Trophoblast cell (in vitro differentiated cells and primary cell): ENCODE data around the gene CCL25.
A peak's percentile ranks its signal among the peaks of the same experiment; 100 is the strongest.

Experiments used
- DNase-seq, 2 donors: peaks; one replicate each; pipeline ENCODE4 v3.0.0-alpha.2; 2016
- H2AFZ ChIP-seq: 2 replicates; pipeline ENCODE4 v1.6.1; 2013; ENCODE audit warnings: low read length, moderate library complexity, mild to moderate bottlenecking; ENCODE audit not compliant: insufficient read depth, poor library complexity
- H2AK5ac ChIP-seq: 2 replicates; pipeline ENCODE4 v1.6.1; 2013; ENCODE audit warnings: mild to moderate bottlenecking, low read length
- H2BK120ac ChIP-seq: 2 replicates; pipeline ENCODE4 v1.6.1; 2013; ENCODE audit warnings: low read length, mild to moderate bottlenecking, moderate library complexity; ENCODE audit not compliant: insufficient read depth, poor library complexity
- H2BK12ac ChIP-seq: 2 replicates; pipeline ENCODE4 v1.6.1; 2013; ENCODE audit warnings: mild to moderate bottlenecking, low read length, moderate library complexity
- H2BK5ac ChIP-seq: 2 replicates; pipeline ENCODE4 v1.6.1; 2013; ENCODE audit warnings: low read length, low read depth, moderate library complexity, mild to moderate bottlenecking; ENCODE audit not compliant: poor library complexity
- H3K14ac ChIP-seq: 2 replicates; pipeline ENCODE4 v1.6.1; 2013; ENCODE audit warnings: mild to moderate bottlenecking, low read length
- H3K18ac ChIP-seq: 2 replicates; pipeline ENCODE4 v1.6.1; 2013; ENCODE audit warnings: mild to moderate bottlenecking, low read length
- H3K23ac ChIP-seq: 2 replicates; pipeline ENCODE4 v1.6.1; 2013; ENCODE audit warnings: low read length
- H3K27ac ChIP-seq: 2 replicates; pipeline ENCODE4 v1.5.1; 2013; ENCODE audit warnings: low read depth, mild to moderate bottlenecking, inconsistent platforms, low read length, moderate library complexity
- H3K27me3 ChIP-seq: 2 replicates; pipeline ENCODE4 v1.6.1; 2013; ENCODE audit warnings: inconsistent platforms, mild to moderate bottlenecking, low read length, moderate library complexity; ENCODE audit not compliant: insufficient read depth
- H3K36me3 ChIP-seq, 2 experiments: 1 replicate in 1 of 2; 2 replicates in 1 of 2; pipeline ENCODE4 v1.6.1; 2013; ENCODE audit warnings: low read length in 2 of 2, mild to moderate bottlenecking in 2 of 2, moderate library complexity in 1 of 2; ENCODE audit not compliant: insufficient read depth in 2 of 2, control insufficient read depth in 1 of 2
- H3K4ac ChIP-seq: 2 replicates; pipeline ENCODE4 v1.6.1; 2013; ENCODE audit warnings: low read depth, mild to moderate bottlenecking, low read length, moderate library complexity
- H3K4me1 ChIP-seq, 2 experiments: 1 replicate in 1 of 2; 2 replicates in 1 of 2; pipeline ENCODE4 v1.6.1; 2013; ENCODE audit warnings: low read length in 2 of 2, mild to moderate bottlenecking in 2 of 2, moderate library complexity in 1 of 2; ENCODE audit not compliant: insufficient read depth in 2 of 2, control insufficient read depth in 1 of 2
- H3K4me2 ChIP-seq: 2 replicates; pipeline ENCODE4 v1.6.1; 2013; ENCODE audit warnings: inconsistent platforms, mild to moderate bottlenecking, low read length, moderate library complexity
- H3K4me3 ChIP-seq: 2 replicates; pipeline ENCODE4 v1.5.1; 2013; ENCODE audit warnings: mild to moderate bottlenecking, low read depth, low read length, inconsistent platforms
- H3K79me1 ChIP-seq: one replicate; pipeline ENCODE4 v1.6.1; 2013; ENCODE audit warnings: low read length
- H3K79me2 ChIP-seq: 2 replicates; pipeline ENCODE4 v1.6.1; 2013; ENCODE audit warnings: low read length, mild to moderate bottlenecking; ENCODE audit not compliant: control insufficient read depth, insufficient read depth, poor library complexity
- H3K9ac ChIP-seq: 2 replicates; pipeline ENCODE4 v1.6.1; 2013; ENCODE audit warnings: mild to moderate bottlenecking, low read length
- H3K9me3 ChIP-seq: 2 replicates; pipeline ENCODE4 v1.6.1; 2013; ENCODE audit warnings: low read depth, mild to moderate bottlenecking, control low read depth, inconsistent platforms, low read length; ENCODE audit not compliant: insufficient read depth
- H4K12ac ChIP-seq: 2 replicates; pipeline ENCODE4 v1.6.1; 2013; ENCODE audit warnings: low read depth, mild to moderate bottlenecking, low read length, moderate library complexity
- H4K8ac ChIP-seq: 2 replicates; pipeline ENCODE4 v1.6.1; 2013; ENCODE audit warnings: low read depth, mild to moderate bottlenecking, low read length, moderate library complexity
- H4K91ac ChIP-seq: one replicate; pipeline ENCODE4 v1.6.1; 2013; ENCODE audit warnings: low read depth, mild to moderate bottlenecking, low read length, moderate library complexity
- WGBS: extraction: QIAGEN DNeasy Blood & Tissue Kit; methylation state at CpG from one replicate; pipeline ENCODE4 v1.1.7; 2013; ENCODE audit warnings: missing lambda C conversion rate; ENCODE audit not compliant: insufficient read length, insufficient coverage; ENCODE audit errors: extremely low coverage; 5-methylcytosine and 5-hydroxymethylcytosine counted together

The CCL25 gene

GRCh38 chr19:8093740-8094139, 41.2 kb downstream of the CCL25 start:
- Histone ChIP-seq H3K14ac (no peak overlapping the region), H3K18ac (no peak overlapping the region), H3K79me2 (no peaks in the 10 kb centered on the region), H3K9me3 (peaks cover 32% of the 10 kb centered on the region), H3K4me3 (no peak overlapping the region), H3K79me1 (no peaks in the 10 kb centered on the region), H2BK5ac (no peak overlapping the region), H3K36me3 (peaks cover 47 to 49% of the 10 kb centered on the region in 2 experiments), H3K4me2 (no peak overlapping the region), H3K23ac (no peak overlapping the region), H3K9ac (no peak overlapping the region), H3K27ac (no peak overlapping the region), H2AFZ (no peak overlapping the region), H4K12ac (no peak overlapping the region), H4K91ac (no peak overlapping the region), H3K27me3 (no peaks in the 10 kb centered on the region), H2AK5ac (no peak overlapping the region), H2BK12ac (no peak overlapping the region), H2BK120ac (no peak overlapping the region), H3K4ac (no peak overlapping the region), H4K8ac (no peak overlapping the region), H3K4me1 (no peaks in the 10 kb centered on the region)
- WGBS: no CpG with 5 or more reads among the region's 2 CpGs
- no peak for DNase-seq

GRCh38 chr19:8094336-8094735, 41.8 kb downstream of the CCL25 start:
- no peak overlapping the region for H4K12ac ChIP-seq
- H3K79me2 ChIP-seq: no peaks in the 10 kb centered on the region
- H3K14ac ChIP-seq: no peak overlapping the region
- no peak overlapping the region for H2BK120ac ChIP-seq
- H3K79me1 ChIP-seq: no peaks in the 10 kb centered on the region
- H4K91ac ChIP-seq: no peak overlapping the region
- no peak overlapping the region for H3K9ac ChIP-seq
- no peak overlapping the region for H2AFZ ChIP-seq
- H2BK5ac ChIP-seq: no peak overlapping the region
- WGBS: no CpG with 5 or more reads among the region's 6 CpGs
- H3K27ac ChIP-seq: no peak overlapping the region
- DNase-seq: no peak
- peaks cover 46 to 48% of the 10 kb centered on the region in 2 experiments for H3K36me3 ChIP-seq
- H2AK5ac ChIP-seq: no peak overlapping the region
- H3K27me3 ChIP-seq: no peaks in the 10 kb centered on the region
- no peak overlapping the region for H3K4ac ChIP-seq
- no peak overlapping the region for H2BK12ac ChIP-seq
- no peak overlapping the region for H3K18ac ChIP-seq
- no peak overlapping the region for H4K8ac ChIP-seq
- H3K4me2 ChIP-seq: no peak overlapping the region
- peaks cover 32% of the 10 kb centered on the region for H3K9me3 ChIP-seq
- H3K4me3 ChIP-seq: no peak overlapping the region
- H3K23ac ChIP-seq: no peak overlapping the region
- no peaks in the 10 kb centered on the region for H3K4me1 ChIP-seq

GRCh38 chr19:8095354-8095886, 42.9 kb downstream of the CCL25 start:
- H2BK12ac ChIP-seq: no peak overlapping the region
- no peak overlapping the region for H4K8ac ChIP-seq
- H3K14ac ChIP-seq: no peak overlapping the region
- no CpG with 5 or more reads among the region's 2 CpGs for WGBS
- H2BK120ac ChIP-seq: no peak overlapping the region
- H4K12ac ChIP-seq: no peak overlapping the region
- H3K18ac ChIP-seq: no peak overlapping the region
- peaks cover 28% of the 10 kb centered on the region for H3K9me3 ChIP-seq
- no peak overlapping the region for H3K23ac ChIP-seq
- H3K9ac ChIP-seq: no peak overlapping the region
- H2AK5ac ChIP-seq: no peak overlapping the region
- DNase-seq: no peak
- H3K79me1 ChIP-seq: no peaks in the 10 kb centered on the region
- H4K91ac ChIP-seq: no peak overlapping the region
- no peak overlapping the region for H3K4me3 ChIP-seq
- no peak overlapping the region for H2BK5ac ChIP-seq
- no peaks in the 10 kb centered on the region for H3K4me1 ChIP-seq
- H3K36me3 ChIP-seq: peaks cover 38% of the 10 kb centered on the region in 2 experiments
- no peaks in the 10 kb centered on the region for H3K27me3 ChIP-seq
- H3K4ac ChIP-seq: no peak overlapping the region
- no peak overlapping the region for H2AFZ ChIP-seq
- H3K4me2 ChIP-seq: no peak overlapping the region
- H3K27ac ChIP-seq: no peak overlapping the region
- no peaks in the 10 kb centered on the region for H3K79me2 ChIP-seq

- Histone ChIP-seq H3K14ac (no peak overlapping the region), H3K79me2 (no peaks in the 10 kb centered on the region), H2BK12ac (no peak overlapping the region), H3K79me1 (no peaks in the 10 kb centered on the region), H3K27ac (no peak overlapping the region), H3K4me1 (no peaks in the 10 kb centered on the region), H3K4me3 (no peak overlapping the region), H4K8ac (no peak overlapping the region), H4K91ac (no peak overlapping the region), H3K4me2 (no peak overlapping the region), H3K4ac (no peak overlapping the region), H2AFZ (no peak overlapping the region), H3K9me3 (peaks cover 26% of the 10 kb centered on the region), H2AK5ac (no peak overlapping the region), H4K12ac (no peak overlapping the region), H2BK5ac (no peak overlapping the region), H3K36me3 (peaks cover 39% of the 10 kb centered on the region in 2 experiments), H3K23ac (no peak overlapping the region), H3K27me3 (no peaks in the 10 kb centered on the region), H2BK120ac (no peak overlapping the region), H3K9ac (no peak overlapping the region), H3K18ac (no peak overlapping the region)
- peak in 1 of 2 donors; percentile 40 for DNase-seq
- no CpG with 5 or more reads among the region's 3 CpGs for WGBS
Measured at GRCh38 chr19:8096071-8096470, 43.5 kb downstream of the CCL25 start.
